Small intestine (tissue), 7 donors: ENCODE measurements around the gene NREP. TPM values are rescaled to one million over a fixed set of nuclear protein-coding genes. Genes with fewer than 3 reads are reported as not detected.

ENCODE experiments used
- DNase-seq, 2 donors: peaks; one replicate each; pipeline versions ENCODE4 v3.0.0 to v3.0.0-alpha.2; 2013
- FAIRE-seq: peaks from 2 replicates; lab custom pipeline; 2012; peaks lifted over from hg19 to GRCh38; lab: Jason Lieb, UNC
- H3K27ac ChIP-seq, 3 donors: one replicate each; pipeline ENCODE4 v1.5.1; 2013; ENCODE audit warnings: low read length in 2 of 3, mild to moderate bottlenecking in 2 of 3, control low read depth in 1 of 3, inconsistent platforms in 1 of 3, low read depth in 1 of 3, moderate library complexity in 1 of 3
- H3K27me3 ChIP-seq, 3 donors: one replicate each; pipeline ENCODE4 v1.6.1; 2013; ENCODE audit warnings: low read length in 3 of 3, inconsistent platforms in 1 of 3; ENCODE audit not compliant: control insufficient read depth in 3 of 3, insufficient read depth in 3 of 3
- H3K36me3 ChIP-seq, 3 donors: one replicate each; pipeline ENCODE4 v1.6.1; 2013; ENCODE audit warnings: low read length in 3 of 3, inconsistent platforms in 1 of 3, low read depth in 1 of 3, mild to moderate bottlenecking in 1 of 3, moderate library complexity in 1 of 3; ENCODE audit not compliant: control insufficient read depth in 3 of 3, insufficient read depth in 2 of 3
- H3K4me1 ChIP-seq, 3 donors: one replicate each; pipeline ENCODE4 v1.6.1; 2013; ENCODE audit warnings: low read length in 2 of 3, inconsistent platforms in 1 of 3, low read depth in 1 of 3, mild to moderate bottlenecking in 1 of 3, moderate library complexity in 1 of 3; ENCODE audit not compliant: control insufficient read depth in 3 of 3, insufficient read depth in 2 of 3
- H3K4me3 ChIP-seq, 3 donors: one replicate each; pipeline ENCODE4 v1.5.1; 2013; ENCODE audit warnings: low read length in 3 of 3, control low read depth in 1 of 3, inconsistent platforms in 1 of 3, low read depth in 1 of 3, mild to moderate bottlenecking in 1 of 3, moderate library complexity in 1 of 3
- H3K9me3 ChIP-seq, 2 donors: one replicate each; pipeline ENCODE4 v1.6.1; 2013; ENCODE audit warnings: low read depth in 1 of 2, low read length in 1 of 2; ENCODE audit not compliant: control insufficient read depth in 2 of 2, insufficient read depth in 1 of 2
- WGBS, 3 donors: extraction: QIAGEN DNeasy Blood & Tissue Kit; methylation state at CpG; one replicate each; pipeline ENCODE4 v1.1.7; 2013; 5-methylcytosine and 5-hydroxymethylcytosine counted together
- polyA plus RNA-seq, 4 donors: library from polyadenylated mRNA; stranded (reverse) in 3 of 4; unstranded in 1 of 4; fragments of 200-250 nt in 3 of 4; fragments of 120-200 nt in 1 of 4; gene quantifications; one replicate each; pipeline versions ENCODE4 v1.2.1 to v1.2.3, GENCODE V29; 2013
- donor health status: healthy with polysubstance abuse.
- donor health status: control.
- donor health status: control.
- donor health status: Bipolar disorder and iron deficiency.
- donor health status: healthy.

Gene NREP
- polyA plus RNA-seq, 4 donors = 1.8 to 107 (median 10.0) TPM

GRCh38 chr5:111681414-111682120, 75.4 kb downstream of the NREP start:
- FAIRE-seq = no peak
- peak overlapping the region in 2 of 3 donors; percentile 61 to 63 for H3K27ac ChIP-seq
- no peak for DNase-seq
- H3K27me3 ChIP-seq = no peaks in the 10 kb centered on the region
- H3K9me3 ChIP-seq = no peaks in the 10 kb centered on the region
- H3K4me1 ChIP-seq = peaks cover 2 to 16% (median 2%) of the 10 kb centered on the region in 3 donors
- H3K4me3 ChIP-seq = no peak overlapping the region
- 55 to 69% (median 63%) methylated on average over 8 of the region's 8 CpGs for WGBS, 3 donors
- H3K36me3 ChIP-seq = no peaks in the 10 kb centered on the region

- no peak for FAIRE-seq
- Histone ChIP-seq H3K27me3 (no peaks in the 10 kb centered on the region), H3K4me3 (no peak overlapping the region), H3K27ac (peak overlapping the region in 2 of 3 donors; percentile 61 to 63), H3K9me3 (no peaks in the 10 kb centered on the region), H3K36me3 (no peaks in the 10 kb centered on the region), H3K4me1 (peaks cover 2 to 16% (median 2%) of the 10 kb centered on the region in 3 donors)
- WGBS, 3 donors = 10 to 33% (median 27%) methylated on average over 6 of the region's 6 CpGs
- DNase-seq = peak; percentile 75 to 90
Observed at GRCh38 chr5:111680737-111681413, 76.1 kb downstream of the NREP start.

- FAIRE-seq = no peak
- Histone ChIP-seq H3K4me3 (no peak overlapping the region), H3K36me3 (no peaks in the 10 kb centered on the region), H3K27me3 (no peaks in the 10 kb centered on the region), H3K27ac (no peak overlapping the region), H3K4me1 (peaks cover 2 to 16% (median 2%) of the 10 kb centered on the region in 3 donors), H3K9me3 (no peaks in the 10 kb centered on the region)
- 97 to 99% (median 98%) methylated on average over 8 of the region's 8 CpGs for WGBS, 3 donors
- no peak for DNase-seq
Observed at GRCh38 chr5:111679611-111680010, 77.4 kb downstream of the NREP start.

Other genes starting within 250 kb of the NREP start
- gene STARD4, start 244.7 kb downstream of the NREP start, polyA plus RNA-seq = 10 to 100 TPM; 14.6 to 29.3 (median 24.6) TPM